GM19035 (cell line): ENCODE results near the gene DIO1.
A peak's percentile ranks its signal among the peaks of the same experiment; 100 is the strongest.

Experiments
- ATAC-seq: cut with Tn5 transposase; IDR thresholded peaks from one replicate; pipeline ENCODE4 v1.9.1; 2021; ENCODE audit not compliant: unreplicated experiment

Gene DIO1

DNA sequence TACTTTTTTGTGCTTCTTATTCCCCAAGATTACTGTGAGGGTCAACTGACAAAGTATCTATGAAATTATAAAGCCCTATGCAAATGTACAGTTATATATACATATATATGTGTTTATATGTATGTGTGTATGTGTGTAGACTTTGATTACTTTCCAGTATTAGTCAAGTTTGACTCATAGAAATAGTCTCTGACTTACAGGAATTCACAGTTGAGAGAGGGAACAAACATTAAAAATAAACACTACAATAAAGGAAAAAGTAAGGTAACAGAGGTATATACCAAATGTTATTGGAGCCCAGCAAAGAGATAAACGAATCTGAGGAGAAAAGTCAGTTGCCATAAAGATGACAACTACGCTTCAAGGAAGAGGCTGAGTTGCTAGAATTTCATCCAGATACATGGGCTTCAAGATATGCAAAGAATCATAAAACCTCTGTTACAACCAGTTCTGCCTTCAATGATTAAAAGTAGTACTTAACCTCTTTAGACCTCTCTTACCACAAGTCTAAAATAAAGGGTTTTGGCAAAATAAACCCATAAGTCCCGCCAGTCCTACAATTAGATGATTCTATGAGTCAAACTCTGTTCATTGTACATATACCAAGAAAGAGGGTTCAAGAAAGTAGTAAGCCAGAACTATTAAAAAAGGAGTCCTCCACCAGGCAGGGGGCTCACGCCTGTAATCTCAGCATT, 44.3 kb downstream of the DIO1 start:
- no peak for ATAC-seq

- no peak for ATAC-seq
These were observed 48.4 kb downstream of the DIO1 start for GRCh38 chr1:53942127-53942957.

DNA sequence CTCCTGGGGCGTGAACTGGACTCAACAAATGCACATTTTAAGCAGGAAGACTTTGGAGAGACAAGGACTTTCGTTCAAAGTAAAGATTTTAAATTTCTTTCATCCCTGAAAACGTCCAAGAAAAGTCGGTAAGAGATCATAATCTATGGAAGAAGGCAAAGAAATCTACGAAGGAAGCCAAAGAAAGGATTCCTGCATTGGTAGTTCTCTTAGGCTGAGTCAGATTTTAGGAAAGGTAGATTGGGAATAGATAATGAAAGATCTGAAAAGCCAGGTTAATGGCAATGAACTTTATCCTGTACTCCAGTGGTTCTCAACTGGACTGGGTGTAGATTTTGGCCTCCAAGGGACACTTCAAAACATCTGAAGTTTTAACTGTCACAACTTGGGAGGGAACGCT, 49.1 kb downstream of the DIO1 start:
- ATAC-seq, result no peak

GRCh38 chr1:53943490-53944043, 49.6 kb downstream of the DIO1 start:
- no peak for ATAC-seq

- no peak for ATAC-seq
These were observed 50.6 kb downstream of the DIO1 start for GRCh38 chr1:53944469-53945182.

DNA sequence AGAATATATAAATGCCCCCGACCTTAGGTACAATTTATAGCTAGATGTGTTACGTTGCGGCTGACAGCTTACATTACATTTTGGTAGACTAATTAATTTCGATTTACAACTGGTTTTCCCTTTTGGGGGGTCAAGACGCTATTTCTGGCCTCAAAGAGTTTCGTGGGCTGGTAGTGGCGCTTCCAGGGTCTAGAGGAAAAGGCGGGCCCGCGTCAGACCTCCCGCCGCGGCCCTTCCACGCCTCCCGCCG, 51.1 kb downstream of the DIO1 start:
- ATAC-seq, result no peak

DNA sequence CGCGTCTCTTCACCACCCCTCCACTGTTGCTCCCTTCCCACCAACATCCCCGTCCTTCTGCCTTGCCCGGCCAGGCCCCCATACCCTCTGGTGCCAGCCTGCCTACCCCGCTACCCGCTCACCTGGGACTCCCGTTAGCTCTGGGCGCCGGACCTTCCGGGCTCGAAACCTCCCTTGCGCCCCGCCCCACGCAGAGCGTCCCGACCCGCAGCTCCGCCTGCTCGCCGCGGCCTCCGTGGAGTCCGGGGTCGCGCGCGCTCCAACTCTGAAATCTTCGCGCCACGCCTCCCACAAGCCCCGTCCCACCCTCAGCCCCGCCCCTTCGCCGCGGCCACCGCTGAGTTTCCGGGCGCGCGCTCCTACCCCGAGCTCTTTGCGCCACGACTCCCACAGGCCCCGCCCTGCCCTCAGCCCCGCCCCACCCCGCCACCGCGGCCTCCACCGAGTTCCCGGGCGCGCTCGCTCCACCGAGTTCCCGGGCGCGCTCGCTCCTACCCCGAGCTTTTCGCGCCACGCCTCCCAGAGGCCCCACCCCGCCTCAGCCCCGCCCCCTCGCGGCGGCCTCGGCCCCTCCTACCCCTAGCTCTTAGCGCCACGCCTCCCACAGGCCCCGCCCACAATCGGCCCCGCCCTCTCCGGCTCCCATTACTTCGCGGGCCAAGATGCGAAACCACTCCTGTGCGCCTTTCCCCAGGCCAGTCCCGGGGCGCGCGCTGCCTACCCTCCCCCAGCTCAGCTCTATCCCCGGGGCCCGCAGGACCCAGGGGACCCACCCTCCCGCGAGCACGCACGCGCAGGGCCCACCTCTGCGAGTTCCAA, 51.7 kb downstream of the DIO1 start, which contains the start of gene IFT25:
TSS of gene IFT25 (minus strand) at position 267 of the 819 bp plus-strand sequence. CDS start 5,617 bp downstream, outside the sequence.
- peak; percentile 74 for ATAC-seq

DNA sequence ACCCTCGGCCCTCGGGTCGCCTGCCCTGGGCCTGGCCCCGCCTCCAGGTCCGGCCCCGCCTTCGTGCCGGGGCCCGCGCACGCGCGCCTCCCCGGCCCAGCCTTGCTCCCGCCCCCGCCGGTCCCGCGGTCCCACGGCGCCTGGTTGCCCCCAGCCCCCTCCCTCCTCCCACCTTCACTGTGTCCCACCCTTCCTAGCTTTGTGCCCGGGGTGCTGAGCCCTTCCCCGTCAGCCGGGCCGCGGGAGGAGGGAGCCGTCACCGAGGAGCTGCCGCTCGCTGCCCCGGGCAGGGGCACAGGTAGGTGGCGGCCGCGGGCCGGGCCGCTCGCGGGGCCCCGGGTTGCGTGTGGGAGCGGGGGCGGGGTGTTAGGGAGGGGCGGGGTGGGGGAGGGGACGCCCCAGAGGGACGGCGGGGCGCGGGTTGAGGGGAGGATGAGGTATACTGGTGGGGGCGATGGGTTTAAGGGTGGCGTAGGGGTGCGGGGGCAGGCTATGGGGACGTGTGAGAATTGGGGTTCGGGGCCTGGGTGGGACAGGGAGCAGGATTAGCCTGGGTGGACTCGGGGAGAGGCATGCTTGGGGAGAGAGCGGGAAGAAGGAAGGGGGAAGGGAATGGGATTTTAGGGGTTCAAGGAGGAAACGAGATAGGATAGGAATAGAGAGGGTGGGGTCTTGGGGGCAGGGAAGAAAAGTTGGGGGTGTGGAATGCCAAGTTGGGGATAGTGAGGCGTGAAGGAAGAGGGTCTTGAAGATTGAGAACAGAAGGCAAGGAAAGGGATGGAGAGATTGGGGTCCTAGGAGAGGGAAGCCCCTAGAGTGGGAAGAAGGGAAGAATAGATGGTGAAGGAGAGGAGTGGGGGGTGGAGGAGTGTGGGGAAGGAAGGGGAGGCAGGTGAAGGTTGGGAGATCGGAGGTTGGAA, 52.5 kb downstream of the DIO1 start, which contains the start of gene LRRC42:
TSS of gene LRRC42 (plus strand) at position 99 of the 920 bp plus-strand sequence. CDS start 5,650 bp downstream, outside the sequence.
- ATAC-seq, result peak; percentile 61

- ATAC-seq, result no peak
These were observed 53.4 kb downstream of the DIO1 start for GRCh38 chr1:53947172-53947907.

DNA sequence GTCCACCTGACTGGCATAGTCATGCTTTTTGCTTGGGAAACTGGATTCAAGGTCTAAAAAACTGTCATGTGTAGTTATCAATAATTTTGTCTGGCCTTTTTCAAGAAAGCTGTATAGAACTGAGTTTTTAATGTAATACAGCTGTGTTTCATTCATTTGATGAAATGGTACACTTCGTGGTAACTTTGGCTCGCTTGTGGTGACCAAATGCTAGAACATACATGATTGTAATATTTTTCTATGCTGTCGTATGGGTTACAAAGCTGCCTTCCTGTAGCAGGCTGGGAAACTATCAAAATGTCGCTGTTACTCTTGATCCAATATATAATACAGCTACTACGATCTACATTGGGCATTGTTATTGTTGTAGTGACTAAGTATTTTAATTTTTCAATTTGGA, 54.3 kb downstream of the DIO1 start:
- no peak for ATAC-seq

- ATAC-seq, result no peak
These were observed 55.3 kb downstream of the DIO1 start for GRCh38 chr1:53949023-53949990.

DNA sequence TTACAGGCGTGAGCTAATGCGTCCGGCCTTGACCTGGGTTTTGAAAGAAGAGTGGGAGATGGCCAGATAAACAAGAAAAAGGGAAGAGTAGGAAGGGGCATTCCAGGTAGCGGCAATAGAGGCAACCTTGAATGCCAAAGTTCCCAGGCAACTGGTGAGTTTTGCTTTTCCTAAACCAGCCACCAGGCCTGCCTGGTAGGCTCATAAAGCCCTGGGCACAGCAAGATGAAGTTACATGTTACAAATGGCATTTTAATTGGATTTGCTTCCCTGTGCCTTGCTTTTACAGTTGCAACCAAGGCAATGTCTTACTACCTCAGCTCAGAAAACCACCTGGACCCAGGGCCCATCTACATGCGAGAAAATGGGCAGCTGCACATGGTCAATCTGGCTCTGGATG, 57.7 kb downstream of the DIO1 start:
- ATAC-seq, result no peak

DNA sequence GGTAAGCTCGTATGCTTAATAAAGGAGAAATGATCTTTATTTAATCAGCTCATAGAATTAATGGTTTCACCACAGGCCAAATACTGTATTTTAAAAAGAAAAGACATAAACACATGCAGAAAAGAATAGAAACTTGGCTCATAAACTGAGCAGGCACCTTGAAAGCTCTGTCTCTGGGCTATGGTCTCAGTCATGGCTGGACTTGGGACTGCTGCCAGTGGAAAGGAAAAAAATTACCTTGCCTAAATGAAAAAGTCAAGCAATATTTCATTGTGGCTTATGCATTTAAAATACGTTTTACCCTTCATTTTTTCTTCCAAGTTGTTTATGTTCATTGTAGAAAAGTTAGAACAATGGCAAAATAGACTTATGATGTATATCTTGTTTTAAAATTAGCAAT, 60.1 kb downstream of the DIO1 start:
- ATAC-seq, result no peak

DNA sequence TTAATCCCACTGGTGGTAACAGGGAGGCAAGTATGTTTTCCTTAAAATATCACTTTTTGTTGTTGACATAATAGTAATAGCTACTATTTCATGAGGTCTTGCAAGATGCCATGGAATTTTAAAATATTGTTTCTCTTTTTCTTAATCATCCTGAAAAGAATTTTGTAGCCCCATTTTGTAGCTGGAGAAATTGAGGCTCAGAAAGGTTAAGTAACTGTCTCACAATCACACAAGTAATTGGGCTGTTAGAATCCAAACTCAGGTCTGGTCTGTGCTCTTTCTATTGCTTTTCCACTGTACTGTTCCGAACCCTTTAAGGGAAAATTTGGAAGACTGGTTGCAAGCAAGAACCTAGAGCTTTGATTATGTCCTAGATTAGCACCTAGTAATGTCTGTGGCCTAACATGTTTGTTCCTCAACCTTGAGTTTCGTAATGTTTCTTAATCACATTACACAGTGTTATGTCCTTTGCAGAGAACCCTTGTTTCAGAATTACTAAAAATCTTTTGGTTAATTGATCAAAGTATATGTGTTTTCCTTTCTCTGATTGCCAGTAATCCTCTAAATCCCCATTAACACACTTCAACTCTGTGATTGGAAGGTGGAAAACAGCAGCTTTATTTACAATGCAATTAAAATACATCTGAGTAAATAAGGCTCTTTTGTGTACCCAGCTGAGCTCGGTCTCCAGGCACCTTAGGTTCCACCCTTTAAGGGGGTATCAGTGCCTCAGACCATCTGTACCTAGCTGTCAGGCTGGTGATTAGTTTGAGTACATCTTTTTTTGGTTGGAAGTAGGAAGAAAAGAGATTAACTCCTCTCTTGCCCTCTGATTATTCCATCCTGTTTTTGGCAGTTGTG, 62.6 kb downstream of the DIO1 start:
- ATAC-seq, result no peak

DNA sequence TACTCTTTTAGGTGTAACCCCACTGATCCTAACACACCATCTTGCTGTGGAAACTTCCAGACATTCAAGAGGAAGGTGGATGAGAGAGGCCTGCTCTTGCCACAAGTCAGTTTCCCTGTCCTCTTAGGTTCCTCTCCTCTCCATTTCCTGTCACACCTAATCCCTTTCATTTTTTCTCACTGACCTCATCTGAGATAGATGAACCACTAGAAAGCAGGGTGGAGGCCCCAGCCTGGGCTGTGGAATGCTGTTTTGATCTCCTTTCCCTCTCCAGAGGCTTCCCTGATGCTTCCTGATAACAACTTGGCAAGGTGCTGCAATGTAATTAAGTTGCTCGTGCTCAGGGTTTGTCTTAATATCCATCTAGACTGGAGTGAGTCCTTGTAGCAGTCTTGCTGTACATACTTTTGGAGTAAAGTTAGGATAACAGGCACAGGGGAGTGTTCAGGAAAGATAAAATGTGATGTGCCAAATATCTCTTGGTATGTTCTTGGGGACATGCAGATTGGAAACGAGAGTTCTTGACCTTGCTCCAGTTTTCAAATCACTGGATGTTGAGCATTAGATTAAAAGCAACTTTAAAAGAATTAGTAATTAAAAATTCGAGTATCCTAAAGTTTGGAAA, 63.3 kb downstream of the DIO1 start:
- no peak for ATAC-seq

- ATAC-seq, result no peak
These were observed 65.8 kb downstream of the DIO1 start for GRCh38 chr1:53959664-53960250.
